HepG2 (cell line): ENCODE measurements around the gene SMAD2. TPM values are rescaled to one million over a fixed set of nuclear protein-coding genes. Genes with fewer than 3 reads are reported as not detected.

Experiments
- ASH2L ChIP-seq: fragments of 300-600, 200-600 bp; sonication (generic); IDR thresholded peaks from 2 replicates; pipeline ENCODE4 v1.7.0; 2017; ENCODE audit warnings: low read depth, mild to moderate bottlenecking, moderate library complexity, mixed read lengths, low read length; ENCODE audit not compliant: insufficient read length
- CTCF ChIP-seq: sonication (generic); formaldehyde crosslinking; IDR thresholded peaks from 2 replicates; pipeline ENCODE4 v1.5.0; 2020; ENCODE audit warnings: mild to moderate bottlenecking, missing genetic modification reagents, moderate library complexity
- FOSL1 ChIP-seq: sonication (generic); formaldehyde crosslinking; IDR thresholded peaks from 2 replicates; pipeline ENCODE4 v1.9.0; 2021; ENCODE audit warnings: missing genetic modification reagents, borderline replicate concordance
- FOXA3 ChIP-seq: IDR thresholded peaks from 2 replicates; pipeline ENCODE4 v1.6.1; 2016; ENCODE audit warnings: missing genetic modification reagents, missing compliant biosample characterization
- HIVEP1 ChIP-seq: sonication (generic); formaldehyde crosslinking; IDR thresholded peaks from 2 replicates; pipeline ENCODE4 v1.4.0; 2020; ENCODE audit warnings: mild to moderate bottlenecking, missing genetic modification reagents
- HMGA1 ChIP-seq: sonication (generic); formaldehyde crosslinking; conservative IDR thresholded peaks from 2 replicates; pipeline ENCODE4 v1.4.0; 2020; ENCODE audit warnings: missing genetic modification reagents
- HNF4G ChIP-seq, 2 experiments: sonication (generic) in 1 of 2; formaldehyde crosslinking in 1 of 2; IDR thresholded peaks; 2 replicates each; pipeline versions ENCODE4 v1.4.0 to v1.6.1; 2011 to 2020; ENCODE audit warnings: borderline replicate concordance in 2 of 2, low read depth in 2 of 2, mild to moderate bottlenecking in 2 of 2, low read length in 1 of 2, missing genetic modification reagents in 1 of 2, moderate library complexity in 1 of 2
- JUNB ChIP-seq: sonication (generic); formaldehyde crosslinking; IDR thresholded peaks from 2 replicates; pipeline ENCODE4 v1.8.0; 2022; ENCODE audit warnings: missing genetic modification reagents, mild to moderate bottlenecking, borderline replicate concordance
- NFYB ChIP-seq: sonication (generic); formaldehyde crosslinking; IDR thresholded peaks from 2 replicates; pipeline ENCODE4 v1.4.0; 2020; ENCODE audit warnings: missing genetic modification reagents
- POLR2AphosphoS5 ChIP-seq: IDR thresholded peaks from 2 replicates; pipeline ENCODE4 v1.6.1; 2012; ENCODE audit warnings: low read depth, low read length
- RELA ChIP-seq: sonication (generic); formaldehyde crosslinking; IDR thresholded peaks from 2 replicates; pipeline ENCODE4 v1.4.0; 2020; ENCODE audit warnings: missing genetic modification reagents
- SMYD3 ChIP-seq: sonication (generic); formaldehyde crosslinking; IDR thresholded peaks from 2 replicates; pipeline ENCODE4 v1.8.1; 2023; ENCODE audit warnings: mild to moderate bottlenecking, missing genetic modification reagents
- SNAPC2 ChIP-seq: sonication (generic); formaldehyde crosslinking; IDR thresholded peaks from 2 replicates; pipeline ENCODE4 v1.8.1; 2022; ENCODE audit warnings: mild to moderate bottlenecking, missing genetic modification reagents
- TFDP2 ChIP-seq: sonication (generic); formaldehyde crosslinking; IDR thresholded peaks from 2 replicates; pipeline ENCODE4 v1.4.0; 2020; ENCODE audit warnings: missing genetic modification reagents
- ZBTB21 ChIP-seq: sonication (generic); formaldehyde crosslinking; IDR thresholded peaks from 2 replicates; pipeline ENCODE4 v1.4.0; 2020; ENCODE audit warnings: missing genetic modification reagents
- ZFP36 ChIP-seq: fragments of 150-350 bp; IDR thresholded peaks from 2 replicates; pipeline ENCODE4 v1.6.1; 2018; ENCODE audit warnings: borderline replicate concordance, low read length, low read depth; ENCODE audit not compliant: partially characterized antibody
- ZNF251 ChIP-seq: sonication (generic); formaldehyde crosslinking; IDR thresholded peaks from 2 replicates; pipeline ENCODE4 v1.9.0; 2021; ENCODE audit warnings: mild to moderate bottlenecking, missing genetic modification reagents
- ZNF354B ChIP-seq: sonication (generic); formaldehyde crosslinking; IDR thresholded peaks from 2 replicates; pipeline ENCODE4 v1.8.0; 2022; ENCODE audit warnings: mild to moderate bottlenecking, missing genetic modification reagents
- ZNF468 ChIP-seq: sonication (generic); formaldehyde crosslinking; IDR thresholded peaks from 2 replicates; pipeline ENCODE4 v1.8.0; 2022; ENCODE audit warnings: mild to moderate bottlenecking, moderate library complexity, missing genetic modification reagents
- ZNF510 ChIP-seq: sonication (generic); formaldehyde crosslinking; IDR thresholded peaks from 2 replicates; pipeline ENCODE4 v1.4.0; 2020; ENCODE audit warnings: low read depth, mild to moderate bottlenecking, missing genetic modification reagents
- ZNF678 ChIP-seq: sonication (generic); formaldehyde crosslinking; IDR thresholded peaks from 2 replicates; pipeline ENCODE4 v1.4.0; 2020; ENCODE audit warnings: mild to moderate bottlenecking, missing genetic modification reagents
- ZNF709 ChIP-seq: sonication (generic); formaldehyde crosslinking; IDR thresholded peaks from 2 replicates; pipeline ENCODE4 v1.5.0; 2020; ENCODE audit warnings: mild to moderate bottlenecking, missing genetic modification reagents
- ZNF816 ChIP-seq: sonication (generic); formaldehyde crosslinking; IDR thresholded peaks from 2 replicates; pipeline ENCODE4 v1.8.0; 2022; ENCODE audit warnings: missing genetic modification reagents, mild to moderate bottlenecking, borderline replicate concordance
- polyA plus RNA-seq, 8 experiments: library from polyadenylated mRNA; depleted of rRNA in 3 of 8; stranded (reverse) in 7 of 8; unstranded in 1 of 8; fragments of >200 nt; fragmentation: Illumina TruSeq in 4 of 8; extraction: Trizol in 4 of 8; gene quantifications; 2 replicates each; pipeline versions ENCODE4 v1.2.1 to v1.2.3, GENCODE V29; 2011 to 2016; ENCODE audit warnings: low read depth in 4 of 8, missing spikeins in 1 of 8, mixed read lengths in 1 of 8; ENCODE audit not compliant: insufficient read depth in 1 of 8
- total RNA-seq, 5 experiments: library from RNA; depleted of rRNA; stranded (reverse); fragments of >200 nt; fragmentation: Illumina TruSeq; extraction: Trizol; gene quantifications; 2 replicates each; pipeline ENCODE4 v1.2.3, GENCODE V29; 2016; ENCODE audit warnings: low read depth in 1 of 5
- TF ChIP-seq, protein P1 (sequence below): sonication (generic); formaldehyde crosslinking; IDR thresholded peaks from 2 replicates; pipeline ENCODE4 v1.5.0; 2020; ENCODE audit warnings: mild to moderate bottlenecking, low read depth, missing genetic modification reagents, borderline replicate concordance
- TF ChIP-seq, protein P2 (sequence below): sonication (generic); formaldehyde crosslinking; IDR thresholded peaks from 2 replicates; pipeline ENCODE4 v1.5.1; 2020; ENCODE audit warnings: mild to moderate bottlenecking, moderate library complexity, missing genetic modification reagents

Gene SMAD2
- total and polyA plus RNA-seq, 2 of the 13 experiments (the other 11 are each of a cell fraction or from before 2014, with no cell fraction given) = 40.2 to 96.2 TPM

DNA sequence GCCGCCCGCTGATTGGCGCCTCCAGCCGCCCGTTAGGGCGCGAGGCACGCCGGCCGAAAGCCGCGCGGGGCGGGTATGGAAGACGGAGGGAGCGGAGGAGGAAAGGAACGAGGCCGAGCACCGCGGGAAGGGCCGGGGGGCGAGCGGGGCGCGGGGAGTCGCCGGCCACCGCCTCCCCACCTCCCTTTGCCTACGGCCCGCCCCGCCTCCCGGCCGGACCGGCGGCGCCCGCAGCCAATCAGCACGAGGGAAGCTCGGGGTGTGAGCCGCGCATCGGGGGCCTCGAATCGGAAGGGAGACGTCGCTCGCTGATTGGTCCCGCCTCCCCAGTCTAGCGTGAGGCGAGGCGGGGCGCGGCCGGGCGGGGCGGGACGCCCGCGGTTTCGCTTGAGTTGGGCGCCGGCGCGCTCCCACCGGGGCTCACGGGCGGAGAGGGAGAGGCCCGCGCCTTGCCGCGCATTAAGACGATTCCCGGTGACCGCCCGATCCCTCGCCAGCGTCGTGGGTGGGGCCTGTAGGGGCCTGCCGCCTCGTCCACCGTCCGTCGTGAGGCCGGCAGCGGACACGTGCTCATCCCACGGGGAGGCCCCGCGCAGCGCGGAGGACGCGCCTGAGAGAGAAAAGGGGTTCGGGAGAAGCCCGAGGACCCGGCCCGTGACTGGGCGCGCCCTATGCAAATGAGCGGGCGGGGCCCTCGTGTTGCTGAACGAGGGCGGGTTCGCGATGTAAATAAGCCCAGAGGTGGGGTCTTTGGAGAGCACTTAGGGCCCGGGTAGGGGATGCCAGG lies 665 bp upstream of the SMAD2 start (continued):
- no peak for TF ChIP-seq HNF4G (IDR thresholded peaks at IDR 0.05; ENCODE audit: borderline replicate concordance, low read depth, low read length)
- TF ChIP-seq HNF4G (CRISPR knock-in tag; IDR thresholded peaks at IDR 0.05; ENCODE audit: borderline replicate concordance, low read depth) = no peak
- 0 out of 2 replicates have a peak, but pooled peaks have one; percentile 39 for TF ChIP-seq ZNF678
- TF ChIP-seq RELA (CRISPR knock-in tag) = 0 out of 2 replicates have a peak, but pooled peaks have one; percentile 21
- no peak for TF ChIP-seq CTCF (CRISPR knock-in tag)
- peak; percentile 89 for TF ChIP-seq TFDP2 (CRISPR knock-in tag)
- TF ChIP-seq, protein P1, sequence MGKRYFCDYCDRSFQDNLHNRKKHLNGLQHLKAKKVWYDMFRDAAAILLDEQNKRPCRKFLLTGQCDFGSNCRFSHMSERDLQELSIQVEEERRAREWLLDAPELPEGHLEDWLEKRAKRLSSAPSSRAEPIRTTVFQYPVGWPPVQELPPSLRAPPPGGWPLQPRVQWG (CRISPR knock-in tag) = no peak
- no peak for TF ChIP-seq JUNB (CRISPR knock-in tag)
- 0 out of 2 replicates have a peak, but pooled peaks have one; percentile 42 for TF ChIP-seq ZNF354B (CRISPR knock-in tag)
- no peak for TF ChIP-seq HMGA1 (CRISPR knock-in tag)
- TF ChIP-seq FOSL1 (CRISPR knock-in tag) = peak; percentile 49; the same call in 1 of the 2 replicates
- no peak; the same call in 1 of the 2 replicates for TF ChIP-seq ZBTB21 (CRISPR knock-in tag)
- TF ChIP-seq ASH2L = peak; percentile 56
- peak; percentile 92 for TF ChIP-seq ZNF709 (CRISPR knock-in tag)
- TF ChIP-seq, protein P2, sequence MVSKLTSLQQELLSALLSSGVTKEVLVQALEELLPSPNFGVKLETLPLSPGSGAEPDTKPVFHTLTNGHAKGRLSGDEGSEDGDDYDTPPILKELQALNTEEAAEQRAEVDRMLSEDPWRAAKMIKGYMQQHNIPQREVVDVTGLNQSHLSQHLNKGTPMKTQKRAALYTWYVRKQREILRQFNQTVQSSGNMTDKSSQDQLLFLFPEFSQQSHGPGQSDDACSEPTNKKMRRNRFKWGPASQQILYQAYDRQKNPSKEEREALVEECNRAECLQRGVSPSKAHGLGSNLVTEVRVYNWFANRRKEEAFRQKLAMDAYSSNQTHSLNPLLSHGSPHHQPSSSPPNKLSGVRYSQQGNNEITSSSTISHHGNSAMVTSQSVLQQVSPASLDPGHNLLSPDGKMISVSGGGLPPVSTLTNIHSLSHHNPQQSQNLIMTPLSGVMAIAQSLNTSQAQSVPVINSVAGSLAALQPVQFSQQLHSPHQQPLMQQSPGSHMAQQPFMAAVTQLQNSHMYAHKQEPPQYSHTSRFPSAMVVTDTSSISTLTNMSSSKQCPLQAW (CRISPR knock-in tag) = no peak
- peak; percentile 90; the same call in 1 of the 2 replicates for TF ChIP-seq ZNF468 (CRISPR knock-in tag)
- TF ChIP-seq HIVEP1 (CRISPR knock-in tag) = peak; percentile 77; the same call in 1 of the 2 replicates
- peak; percentile 87; the same call in 1 of the 2 replicates for TF ChIP-seq SMYD3 (CRISPR knock-in tag)
- TF ChIP-seq POLR2AphosphoS5 = peak; percentile 51
- no peak for TF ChIP-seq ZFP36
- TF ChIP-seq ZNF816 (CRISPR knock-in tag) = peak; percentile 79; the same call in 1 of the 2 replicates
- TF ChIP-seq FOXA3 (CRISPR knock-in tag) = no peak; the same call in 1 of the 2 replicates
- TF ChIP-seq ZNF510 (CRISPR knock-in tag) = no peak
- TF ChIP-seq NFYB (CRISPR knock-in tag) = peak; percentile 84
- TF ChIP-seq SNAPC2 (CRISPR knock-in tag) = peak; percentile 97
- no peak for TF ChIP-seq ZNF251
